Measurements from ENCODE around the gene PLXNB2.

PLXNB2 gene

GRCh38 chr22:50253046-50253915 lies 54.2 kb downstream of the PLXNB2 start:
- Histone ChIP-seq H3K36me3 (replicated peaks; ENCODE audit: low read depth, low read length) (no peaks in the 10 kb centered on the region), H3K4me2 (ENCODE audit: low read length) (no peak overlapping the region), H3K4me1 (ENCODE audit: low read length) (peaks cover 9% of the 10 kb centered on the region; the same call in 1 of the 2 replicates), H3K27me3 (ENCODE audit: low read depth, low read length) (no peaks in the 10 kb centered on the region), H3K9ac (ENCODE audit: low read length) (no peak overlapping the region), H4K20me1 (ENCODE audit: insufficient read depth, low read length) (no peaks in the 10 kb centered on the region), H3K27ac (ENCODE audit: low read length) (no peak overlapping the region), H2AFZ (ENCODE audit: low read depth, low read length) (no peak overlapping the region), H3K79me2 (ENCODE audit: low read length) (no peaks in the 10 kb centered on the region), H3K9me3 (ENCODE audit: insufficient read depth, low read length) (no peaks in the 10 kb centered on the region), H3K4me3 (ENCODE audit: low read length) (no peak overlapping the region)
- TF ChIP-seq CTCF (IDR thresholded peaks at IDR 0.05; ENCODE audit: low read depth, low read length) = no peak

- Histone ChIP-seq H4K20me1 (ENCODE audit: insufficient read depth, low read length) (no peaks in the 10 kb centered on the region), H3K4me1 (ENCODE audit: low read length) (peaks cover 15% of the 10 kb centered on the region; the same call in 1 of the 2 replicates), H3K27me3 (ENCODE audit: low read depth, low read length) (no peaks in the 10 kb centered on the region), H3K27ac (ENCODE audit: low read length) (no peak overlapping the region), H3K36me3 (replicated peaks; ENCODE audit: low read depth, low read length) (no peaks in the 10 kb centered on the region), H2AFZ (ENCODE audit: low read depth, low read length) (no peak overlapping the region), H3K9ac (ENCODE audit: low read length) (no peak overlapping the region), H3K4me3 (ENCODE audit: low read length) (no peak overlapping the region), H3K4me2 (ENCODE audit: low read length) (no peak overlapping the region), H3K9me3 (ENCODE audit: insufficient read depth, low read length) (no peaks in the 10 kb centered on the region), H3K79me2 (ENCODE audit: low read length) (no peaks in the 10 kb centered on the region)
- TF ChIP-seq CTCF (IDR thresholded peaks at IDR 0.05; ENCODE audit: low read depth, low read length) = peak; percentile 54
- no peak for TF ChIP-seq EZH2phosphoT487 (IDR thresholded peaks at IDR 0.05; ENCODE audit: low read depth)
These were observed 55.1 kb downstream of the PLXNB2 start for GRCh38 chr22:50252082-50253045.

GRCh38 chr22:50251477-50252081 lies 55.9 kb downstream of the PLXNB2 start:
- H3K4me2 ChIP-seq (ENCODE audit: low read length) = peak overlapping the region; percentile 79
- H4K20me1 ChIP-seq (ENCODE audit: insufficient read depth, low read length) = no peaks in the 10 kb centered on the region
- H3K4me1 ChIP-seq (ENCODE audit: low read length) = peaks cover 15% of the 10 kb centered on the region; the same call in 1 of the 2 replicates
- no peak overlapping the region for H2AFZ ChIP-seq (ENCODE audit: low read depth, low read length)
- no peaks in the 10 kb centered on the region for H3K9me3 ChIP-seq (ENCODE audit: insufficient read depth, low read length)
- H3K27ac ChIP-seq (ENCODE audit: low read length) = no peak overlapping the region; the same call in 1 of the 2 replicates
- H3K4me3 ChIP-seq (ENCODE audit: low read length) = peak overlapping the region; percentile 98
- no peaks in the 10 kb centered on the region for H3K79me2 ChIP-seq (ENCODE audit: low read length)
- no peak for TF ChIP-seq CTCF (IDR thresholded peaks at IDR 0.05; ENCODE audit: low read depth, low read length)
- TF ChIP-seq EZH2phosphoT487 (IDR thresholded peaks at IDR 0.05; ENCODE audit: low read depth) = no peak
- no peaks in the 10 kb centered on the region for H3K27me3 ChIP-seq (ENCODE audit: low read depth, low read length)
- H3K36me3 ChIP-seq (replicated peaks; ENCODE audit: low read depth, low read length) = no peaks in the 10 kb centered on the region
- peak overlapping the region; percentile 22 for H3K9ac ChIP-seq (ENCODE audit: low read length)

Data from OCI-LY3 (cell line).